Endothelial cell of umbilical vein (primary cell): ENCODE data around the gene MDGA2. TPM values are rescaled to one million over a fixed set of nuclear protein-coding genes. Genes with fewer than 3 reads are reported as not detected.

Experiments used
- BruUV-seq: library from RNA; stranded (reverse); fragments of 400-500 nt; replicated peaks from 2 replicates; lab custom pipeline; 2021; lab: Mats Ljungman, UMichigan
- CTCF ChIA-PET: fragments of 300-600, 350-600 bp; sonication (Branson Sonifier 250); formaldehyde crosslinking; loops from one replicate; lab custom pipeline; 2021; ENCODE audit warnings: antibody characterized with exemption, inconsistent platforms; lab: Charles Lee
- POLR2A ChIA-PET: fragments of 300-600, 350-600 bp; sonication (Branson Sonifier 250); formaldehyde crosslinking; loops from one replicate; lab custom pipeline; 2021; ENCODE audit warnings: antibody characterized with exemption, inconsistent platforms; lab: Charles Lee
- DNase-seq: peaks from one replicate; pipeline ENCODE4 v3.0.0-alpha.2; 2011; ENCODE audit warnings: low read depth, low spot score
- FAIRE-seq: peaks from 2 replicates; lab custom pipeline; 2011; peaks lifted over from hg19 to GRCh38; lab: Jason Lieb, UNC
- H2AFZ ChIP-seq: 2 replicates; pipeline ENCODE4 v1.6.0; 2012; ENCODE audit warnings: low read depth, low read length, control low read depth, inconsistent platforms
- H3K27ac ChIP-seq: 2 replicates; pipeline ENCODE4 v1.5.1; 2011; ENCODE audit warnings: low read depth, mild to moderate bottlenecking, control low read depth, low read length, moderate library complexity; ENCODE audit not compliant: insufficient read depth
- H3K27me3 ChIP-seq, 2 experiments: 2 replicates each; pipeline versions ENCODE4 v1.6.0 to v1.6.1; 2011; ENCODE audit warnings: low read length in 2 of 2, mixed read lengths in 1 of 2; ENCODE audit not compliant: control insufficient read depth in 2 of 2, insufficient read depth in 2 of 2
- H3K36me3 ChIP-seq, 2 experiments: 2 replicates in 1 of 2; 3 replicates in 1 of 2; pipeline ENCODE4 v1.5.1; 2011; ENCODE audit warnings: low read length in 2 of 2, mild to moderate bottlenecking in 1 of 2, moderate library complexity in 1 of 2; ENCODE audit not compliant: control insufficient read depth in 2 of 2, insufficient read depth in 2 of 2; ENCODE audit errors: extremely low read depth in 1 of 2
- H3K4me1 ChIP-seq: 3 replicates; pipeline ENCODE4 v1.5.1; 2011; ENCODE audit warnings: mild to moderate bottlenecking, low read length; ENCODE audit not compliant: control insufficient read depth, insufficient read depth; ENCODE audit errors: extremely low read depth
- H3K4me2 ChIP-seq: 2 replicates; pipeline ENCODE4 v1.6.1; 2011; ENCODE audit warnings: low read length, control low read depth, mixed read lengths; ENCODE audit not compliant: insufficient read depth
- H3K4me3 ChIP-seq, 3 experiments: fragments of 200-600 bp in 1 of 3; sonication (generic), shearing (Covaris generic) in 1 of 3; replicated peaks in 1 of 3; 2 replicates each; pipeline ENCODE4 v1.5.1; 2011 to 2016; ENCODE audit warnings: control low read depth in 3 of 3, low read length in 3 of 3, mild to moderate bottlenecking in 2 of 3, inconsistent platforms in 1 of 3, low read depth in 1 of 3, moderate library complexity in 1 of 3; ENCODE audit not compliant: insufficient read depth in 1 of 3
- H3K79me2 ChIP-seq: 2 replicates; pipeline ENCODE4 v1.6.0; 2012; ENCODE audit warnings: low read length, inconsistent platforms; ENCODE audit not compliant: control insufficient read depth, insufficient read depth
- H3K9ac ChIP-seq: replicated peaks from 2 replicates; pipeline ENCODE3; 2011; ENCODE audit warnings: low read length, control low read depth; ENCODE audit not compliant: insufficient read depth; ENCODE audit errors: extremely low read depth
- H3K9me1 ChIP-seq: replicated peaks from 3 replicates; pipeline ENCODE4 v1.6.0; 2011; ENCODE audit warnings: mild to moderate bottlenecking, low read length; ENCODE audit not compliant: control insufficient read depth, insufficient read depth; ENCODE audit errors: extremely low read depth
- H3K9me3 ChIP-seq: replicated peaks from 2 replicates; pipeline ENCODE4 v1.5.1; 2012; ENCODE audit warnings: low read length, inconsistent platforms; ENCODE audit not compliant: control insufficient read depth, insufficient read depth
- H4K20me1 ChIP-seq: replicated peaks from 2 replicates; pipeline ENCODE3; 2011; ENCODE audit warnings: mild to moderate bottlenecking, low read length; ENCODE audit not compliant: control insufficient read depth, insufficient read depth; ENCODE audit errors: extremely low read depth
- CTCF ChIP-seq, 2 donors: IDR thresholded peaks; 1 replicate in 1 of 2; 2 replicates in 1 of 2; pipeline ENCODE4 v1.5.1; 2011; ENCODE audit warnings: low read length in 2 of 2, mild to moderate bottlenecking in 2 of 2, moderate library complexity in 2 of 2, control low read depth in 1 of 2, inconsistent platforms in 1 of 2, low read depth in 1 of 2; ENCODE audit not compliant: insufficient read depth in 1 of 2; ENCODE audit errors: extremely low read depth in 1 of 2
- EZH2 ChIP-seq: IDR thresholded peaks from 2 replicates; pipeline ENCODE4 v1.6.1; 2012; ENCODE audit warnings: borderline replicate concordance, low read depth, mild to moderate bottlenecking, moderate library complexity, low read length, inconsistent platforms; ENCODE audit not compliant: severe bottlenecking
- FOS ChIP-seq: IDR thresholded peaks from 2 replicates; pipeline ENCODE4 v1.6.1; 2011; ENCODE audit warnings: mild to moderate bottlenecking, low read length, moderate library complexity, borderline replicate concordance; ENCODE audit not compliant: insufficient read depth
- GATA2 ChIP-seq: IDR thresholded peaks from 2 replicates; pipeline ENCODE4 v1.7.0; 2011; ENCODE audit warnings: low read depth, mild to moderate bottlenecking, moderate library complexity, mixed read lengths, low read length; ENCODE audit not compliant: insufficient read length, insufficient read depth
- JUN ChIP-seq: IDR thresholded peaks from 2 replicates; pipeline ENCODE4 v1.6.1; 2011; ENCODE audit warnings: borderline replicate concordance, low read depth; ENCODE audit not compliant: insufficient read length, insufficient read depth
- MAX ChIP-seq: IDR thresholded peaks from 2 replicates; pipeline ENCODE4 v1.6.1; 2011; ENCODE audit not compliant: insufficient read depth, insufficient read length
- MYC ChIP-seq: IDR thresholded peaks from one replicate; pipeline ENCODE4 v1.6.1; 2011; ENCODE audit warnings: mild to moderate bottlenecking, low read depth, low read length
- POLR2A ChIP-seq: IDR thresholded peaks from 2 replicates; pipeline ENCODE4 v1.6.1; 2012; ENCODE audit warnings: low read depth, mild to moderate bottlenecking, control low read depth, low read length
- POLR2AphosphoS5 ChIP-seq: IDR thresholded peaks from 2 replicates; pipeline ENCODE4 v1.6.1; 2012; ENCODE audit warnings: low read depth, mild to moderate bottlenecking, control low read depth, low read length, moderate library complexity; ENCODE audit not compliant: insufficient read depth
- dilution Hi-C: fragments of 300-500 bp; cut with MboI; formaldehyde crosslinking; loops from one replicate; pipeline ENCODE4 v1.15.0; 2019; ENCODE audit warnings: low sequenced_read_pairs; ENCODE audit not compliant: extremely low pct_ligation_motif_present
- intact Hi-C: fragments of 100-400 bp; cut with micrococcal nuclease; formaldehyde crosslinking; loops from one replicate; pipeline ENCODE4 v1.10.0; 2022
- polyA plus RNA-seq, 4 experiments: library from polyadenylated mRNA; depleted of rRNA in 3 of 4; stranded (reverse) in 3 of 4; unstranded in 1 of 4; fragments of >200 nt; gene quantifications; 2 replicates each; pipeline versions ENCODE4 v1.2.1 to v1.2.3, GENCODE V29; 2011 to 2012; ENCODE audit warnings: missing spikeins in 1 of 4
- total RNA-seq: library from RNA; stranded (reverse); gene quantifications from 2 replicates; pipeline ENCODE4 v1.2.3, GENCODE V29; 2021

MDGA2 gene
- total and polyA plus RNA-seq, 2 donors (not counting 3 experiments of a cell fraction or from before 2014, with no cell fraction given): not detected

GRCh38 chr14:47590767-47591495, 84.5 kb downstream of the MDGA2 start:
- no peak for DNase-seq
- Histone ChIP-seq H4K20me1 (no peaks in the 10 kb centered on the region), H3K9me3 (no peaks in the 10 kb centered on the region), H3K27ac (no peak overlapping the region), H3K9me1 (no peaks in the 10 kb centered on the region), H3K4me2 (no peak overlapping the region), H3K4me3 (no peak overlapping the region), H3K4me1 (no peaks in the 10 kb centered on the region), H3K79me2 (no peaks in the 10 kb centered on the region), H3K9ac (no peak overlapping the region), H3K36me3 (no peaks in the 10 kb centered on the region), H3K27me3 (no peaks in the 10 kb centered on the region), H2AFZ (no peak overlapping the region)
- TF ChIP-seq MYC (no peak), POLR2A (no peak)
- no peak for FAIRE-seq
- POLR2A ChIA-PET: no interaction called here
- no TSS peak for BruUV-seq
- dilution Hi-C loops (no loop called here), intact Hi-C loops (no loop called here)
- CTCF ChIA-PET: no interaction called here

GRCh38 chr14:47585447-47585846, 90.0 kb downstream of the MDGA2 start:
- Histone ChIP-seq H4K20me1 (no peaks in the 10 kb centered on the region), H3K9me1 (no peaks in the 10 kb centered on the region), H3K27me3 (no peaks in the 10 kb centered on the region), H3K27ac (no peak overlapping the region), H2AFZ (no peak overlapping the region), H3K36me3 (no peaks in the 10 kb centered on the region), H3K4me2 (no peak overlapping the region), H3K79me2 (no peaks in the 10 kb centered on the region), H3K9ac (no peak overlapping the region), H3K4me1 (no peaks in the 10 kb centered on the region), H3K9me3 (no peaks in the 10 kb centered on the region), H3K4me3 (no peak overlapping the region)
- no peak for DNase-seq
- intact Hi-C loops (no loop called here), dilution Hi-C loops (no loop called here)
- CTCF ChIA-PET: no interaction called here
- no peak for FAIRE-seq
- TF ChIP-seq MYC: no peak
- TF ChIP-seq JUN: no peak
- no peak for TF ChIP-seq EZH2
- TF ChIP-seq MAX: no peak
- no peak for TF ChIP-seq FOS
- TF ChIP-seq POLR2A: no peak
- TF ChIP-seq GATA2: no peak
- TF ChIP-seq POLR2AphosphoS5: no peak
- TF ChIP-seq CTCF (IDR thresholded peaks at IDR 0.05; ENCODE audit: extremely low read depth in 1 of 2, insufficient read depth in 1 of 2, low read depth in 1 of 2, low read length in 2 of 2): no peak
- POLR2A ChIA-PET: no interaction called here
- no TSS peak for BruUV-seq
